Ureter (tissue), 1 donor: ENCODE results near the gene ANKRD1. TPM values are rescaled to one million over a fixed set of nuclear protein-coding genes. Genes with fewer than 3 reads are reported as not detected.

Source experiments
- total RNA-seq: library from RNA; stranded (reverse); gene quantifications from one replicate; pipeline ENCODE4 v1.2.4, GENCODE V29; 2023
- donor health status: DM: yes; HTN: yes; CAD: no.

ANKRD1 gene
- total RNA-seq, 1 donor from 2014 or later = 0.62 TPM

Other genes starting within 250 kb of the ANKRD1 start
- 0.65 TPM for gene HTR7, start 63.0 kb downstream of the ANKRD1 start, total RNA-seq
- gene RPP30, start 49.1 kb downstream of the ANKRD1 start, total RNA-seq = 32.9 TPM